Glomerular visceral epithelial cell (primary cell): ENCODE results near the gene FN3K.

ENCODE experiments used
- DNase-seq: peaks from one replicate; pipeline ENCODE4 v3.0.0-alpha.2; 2016; ENCODE audit errors: extremely low spot score

Gene FN3K

GRCh38 chr17:82795615-82796014 lies 60.2 kb downstream of the FN3K start:
- no peak for DNase-seq

GRCh38 chr17:82797061-82797460 lies 61.6 kb downstream of the FN3K start:
- DNase-seq, result no peak

- no peak for DNase-seq
These were observed 63.3 kb downstream of the FN3K start for GRCh38 chr17:82798752-82799151.

- no peak for DNase-seq
These were observed 64.2 kb downstream of the FN3K start for GRCh38 chr17:82799591-82799990.
